IMR-90 (cell line): ENCODE results near the gene AGAP9. TPM values are rescaled to one million over a fixed set of nuclear protein-coding genes. Genes with fewer than 3 reads are reported as not detected.

Source experiments
- ATAC-seq: fragments of 200-7000 bp; cut with Tn5 transposase; 2 replicates; pipeline ENCODE4 v1.9.1; 2020; ENCODE audit warnings: low read depth, mild to moderate bottlenecking, moderate library complexity
- BruUV-seq: library from RNA; stranded (reverse); fragments of 400-500 nt; replicated peaks from 2 replicates; lab custom pipeline; 2021; lab: Mats Ljungman, UMichigan
- CTCF ChIA-PET: fragments of 300-600 bp; formaldehyde crosslinking; extraction: SDS; loops from one replicate; lab custom pipeline; 2021; ENCODE audit warnings: antibody characterized with exemption; lab: Yijun Ruan, JAX
- POLR2A ChIA-PET: fragments of 300-600 bp; sonication (Branson Sonifier 250); formaldehyde crosslinking; loops from one replicate; lab custom pipeline; 2022; ENCODE audit warnings: antibody characterized with exemption; ENCODE audit not compliant: unreplicated experiment; lab: Charles Lee
- DNase-seq: peaks from one replicate; pipeline ENCODE4 v3.0.0; 2013
- H2AFZ ChIP-seq: replicated peaks from 2 replicates; pipeline ENCODE3; 2013; ENCODE audit warnings: low read length, mild to moderate bottlenecking; ENCODE audit not compliant: poor library complexity
- H2AK5ac ChIP-seq: 2 replicates; pipeline ENCODE4 v1.6.1; 2013; ENCODE audit warnings: low read depth, low read length, inconsistent platforms
- H2AK9ac ChIP-seq: replicated peaks from 2 replicates; pipeline ENCODE3; 2013; ENCODE audit warnings: mild to moderate bottlenecking, low read depth, low read length, moderate library complexity; ENCODE audit not compliant: poor library complexity
- H2BK120ac ChIP-seq: 2 replicates; pipeline ENCODE4 v1.6.1; 2013; ENCODE audit warnings: low read depth, low read length, inconsistent platforms
- H2BK15ac ChIP-seq: 3 replicates; pipeline ENCODE4 v1.6.1; 2013; ENCODE audit warnings: low read depth, low read length, inconsistent platforms
- H2BK20ac ChIP-seq: 2 replicates; pipeline ENCODE4 v1.6.1; 2013; ENCODE audit warnings: low read depth, mild to moderate bottlenecking, inconsistent platforms, low read length, moderate library complexity
- H2BK5ac ChIP-seq: 2 replicates; pipeline ENCODE4 v1.6.1; 2013; ENCODE audit warnings: mild to moderate bottlenecking, low read depth, low read length, inconsistent platforms; ENCODE audit not compliant: poor library complexity, severe bottlenecking
- H3K14ac ChIP-seq: replicated peaks from 2 replicates; pipeline ENCODE4 v1.6.1; 2013; ENCODE audit warnings: low read depth, low read length, inconsistent platforms
- H3K18ac ChIP-seq: 2 replicates; pipeline ENCODE4 v1.6.1; 2013; ENCODE audit warnings: low read depth, low read length, control low read depth
- H3K23ac ChIP-seq: 2 replicates; pipeline ENCODE4 v1.6.1; 2013; ENCODE audit warnings: low read depth, low read length, inconsistent platforms
- H3K27ac ChIP-seq: 2 replicates; pipeline ENCODE4 v1.5.1; 2013; ENCODE audit warnings: mild to moderate bottlenecking, control low read depth, low read length; ENCODE audit not compliant: insufficient read depth
- H3K27me3 ChIP-seq: 2 replicates; pipeline ENCODE4 v1.6.1; 2013; ENCODE audit warnings: low read length; ENCODE audit not compliant: control insufficient read depth, insufficient read depth
- H3K36me3 ChIP-seq: 2 replicates; pipeline ENCODE4 v1.6.1; 2013; ENCODE audit warnings: low read length, mixed read lengths; ENCODE audit not compliant: control insufficient read depth, insufficient read depth
- H3K4ac ChIP-seq: 2 replicates; pipeline ENCODE4 v1.6.1; 2013; ENCODE audit warnings: low read depth, low read length, inconsistent platforms
- H3K4me1 ChIP-seq: 2 replicates; pipeline ENCODE4 v1.6.1; 2013; ENCODE audit warnings: low read length, mixed read lengths; ENCODE audit not compliant: control insufficient read depth, insufficient read depth
- H3K4me2 ChIP-seq: 2 replicates; pipeline ENCODE4 v1.6.1; 2013; ENCODE audit warnings: low read depth, mild to moderate bottlenecking, control low read depth, low read length, moderate library complexity
- H3K4me3 ChIP-seq: 2 replicates; pipeline ENCODE4 v1.5.1; 2013; ENCODE audit warnings: low read depth, mild to moderate bottlenecking, control low read depth, low read length, moderate library complexity; ENCODE audit not compliant: insufficient read depth
- H3K56ac ChIP-seq: 2 replicates; pipeline ENCODE4 v1.6.1; 2013; ENCODE audit warnings: low read length, inconsistent platforms; ENCODE audit not compliant: insufficient read depth; ENCODE audit errors: extremely low read depth
- H3K79me1 ChIP-seq, 2 experiments: 2 replicates each; pipeline ENCODE4 v1.6.1; 2013; ENCODE audit warnings: low read length in 2 of 2, inconsistent platforms in 1 of 2, low read depth in 1 of 2
- H3K9ac ChIP-seq: 2 replicates; pipeline ENCODE4 v1.6.1; 2013; ENCODE audit warnings: low read depth, low read length, control low read depth
- H3K9me1 ChIP-seq: 2 replicates; pipeline ENCODE4 v1.6.1; 2013; ENCODE audit warnings: low read length, inconsistent platforms; ENCODE audit not compliant: insufficient read depth
- H3K9me3 ChIP-seq: 2 replicates; pipeline ENCODE4 v1.6.1; 2013; ENCODE audit warnings: low read length; ENCODE audit not compliant: control insufficient read depth, insufficient read depth
- H4K20me1 ChIP-seq: 2 replicates; pipeline ENCODE4 v1.6.1; 2013; ENCODE audit warnings: low read length, inconsistent platforms; ENCODE audit not compliant: insufficient read depth
- H4K5ac ChIP-seq: 2 replicates; pipeline ENCODE4 v1.6.1; 2013; ENCODE audit warnings: mild to moderate bottlenecking, low read depth, low read length, control low read depth
- H4K8ac ChIP-seq, 2 experiments: 2 replicates each; pipeline ENCODE4 v1.6.1; 2013; ENCODE audit warnings: low read depth in 2 of 2, low read length in 2 of 2, control low read depth in 1 of 2, inconsistent platforms in 1 of 2
- H4K91ac ChIP-seq: 2 replicates; pipeline ENCODE4 v1.6.1; 2013; ENCODE audit warnings: low read depth, low read length, inconsistent platforms; ENCODE audit not compliant: insufficient read depth
- BHLHE40 ChIP-seq: fragments of 150-350 bp; IDR thresholded peaks from 2 replicates; pipeline ENCODE4 v1.6.1; 2016; ENCODE audit warnings: mild to moderate bottlenecking, low read depth, low read length
- CEBPB ChIP-seq: IDR thresholded peaks from 2 replicates; pipeline ENCODE4 v1.6.1; 2012; ENCODE audit warnings: low read depth, low read length, improper control_type of control experiment
- CHD1 ChIP-seq: IDR thresholded peaks from 2 replicates; pipeline ENCODE4 v1.6.1; 2012; ENCODE audit warnings: low read depth, low read length, improper control_type of control experiment
- FOS ChIP-seq: fragments of 150-350 bp; IDR thresholded peaks from 2 replicates; pipeline ENCODE4 v1.6.1; 2016; ENCODE audit warnings: low read depth, low read length
- MAFK ChIP-seq: IDR thresholded peaks from 2 replicates; pipeline ENCODE4 v1.6.1; 2012; ENCODE audit warnings: low read depth, low read length, improper control_type of control experiment
- MAZ ChIP-seq: IDR thresholded peaks from 2 replicates; pipeline ENCODE4 v1.6.1; 2012; ENCODE audit warnings: low read depth, mild to moderate bottlenecking, low read length, improper control_type of control experiment, moderate library complexity, borderline replicate concordance
- MXI1 ChIP-seq: IDR thresholded peaks from 2 replicates; pipeline ENCODE4 v1.6.1; 2012; ENCODE audit warnings: low read depth, mild to moderate bottlenecking, low read length, moderate library complexity, borderline replicate concordance
- POLR2A ChIP-seq: IDR thresholded peaks from 2 replicates; pipeline ENCODE4 v1.6.1; 2012; ENCODE audit warnings: mild to moderate bottlenecking, low read depth, low read length
- RAD21 ChIP-seq: IDR thresholded peaks from 2 replicates; pipeline ENCODE4 v1.6.1; 2012; ENCODE audit warnings: low read length, improper control_type of control experiment
- RCOR1 ChIP-seq: IDR thresholded peaks from 2 replicates; pipeline ENCODE4 v1.6.1; 2012; ENCODE audit warnings: mild to moderate bottlenecking, low read length, improper control_type of control experiment; ENCODE audit not compliant: insufficient replicate concordance
- RFX5 ChIP-seq: IDR thresholded peaks from 2 replicates; pipeline ENCODE4 v1.8.0; 2012; ENCODE audit warnings: low read depth, mild to moderate bottlenecking, low read length, moderate library complexity
- SMC3 ChIP-seq: fragments of 150-350 bp; IDR thresholded peaks from 2 replicates; pipeline ENCODE4 v1.6.1; 2016; ENCODE audit warnings: low read depth, mild to moderate bottlenecking, antibody characterized with exemption, low read length, moderate library complexity
- WGBS, 2 experiments: methylation state at CpG; one replicate each; pipeline versions ENCODE4 v1.1.5 to v1.1.7; 2013; ENCODE audit warnings: missing lambda C conversion rate in 2 of 2; ENCODE audit not compliant: insufficient read length in 1 of 2; ENCODE audit errors: extremely low coverage in 2 of 2; 5-methylcytosine and 5-hydroxymethylcytosine counted together
- dilution Hi-C: fragments of 300-500 bp; cut with HindIII; formaldehyde crosslinking; loops from one replicate; pipeline ENCODE4 v1.14.3; 2018; ENCODE audit warnings: low sequenced_read_pairs; ENCODE audit not compliant: unreplicated experiment
- in situ Hi-C: fragments of 300-500 bp; cut with MboI; formaldehyde crosslinking; loops from 3 replicates; pipeline ENCODE4 v1.14.3; 2019; ENCODE audit warnings: low sequenced_read_pairs, inconsistent platforms, mixed read lengths
- intact Hi-C: fragments of 100-400 bp; cut with micrococcal nuclease; formaldehyde crosslinking; loops from 2 replicates; pipeline ENCODE4 v1.10.0; 2022
- polyA plus RNA-seq, 3 experiments: library from polyadenylated mRNA; depleted of rRNA; stranded (reverse); fragments of >200 nt; gene quantifications; 2 replicates each; pipeline ENCODE4 v1.2.3, GENCODE V29; 2012; ENCODE audit warnings: low replicate concordance in 1 of 3
- total RNA-seq: library from RNA; depleted of rRNA; stranded (reverse); fragments of >200 nt; gene quantifications from 2 replicates; pipeline ENCODE4 v1.2.3, GENCODE V29; 2012
- TF ChIP-seq, protein P1 (sequence below): fragments of 150-350 bp; IDR thresholded peaks from 2 replicates; pipeline ENCODE4 v1.6.1; 2016; ENCODE audit warnings: low read depth, mild to moderate bottlenecking, low read length, moderate library complexity, borderline replicate concordance

The AGAP9 gene
- total and polyA plus RNA-seq, 2 of the 4 experiments (the other 2 are of a cell fraction): 3.2 to 11.2 TPM

DNA sequence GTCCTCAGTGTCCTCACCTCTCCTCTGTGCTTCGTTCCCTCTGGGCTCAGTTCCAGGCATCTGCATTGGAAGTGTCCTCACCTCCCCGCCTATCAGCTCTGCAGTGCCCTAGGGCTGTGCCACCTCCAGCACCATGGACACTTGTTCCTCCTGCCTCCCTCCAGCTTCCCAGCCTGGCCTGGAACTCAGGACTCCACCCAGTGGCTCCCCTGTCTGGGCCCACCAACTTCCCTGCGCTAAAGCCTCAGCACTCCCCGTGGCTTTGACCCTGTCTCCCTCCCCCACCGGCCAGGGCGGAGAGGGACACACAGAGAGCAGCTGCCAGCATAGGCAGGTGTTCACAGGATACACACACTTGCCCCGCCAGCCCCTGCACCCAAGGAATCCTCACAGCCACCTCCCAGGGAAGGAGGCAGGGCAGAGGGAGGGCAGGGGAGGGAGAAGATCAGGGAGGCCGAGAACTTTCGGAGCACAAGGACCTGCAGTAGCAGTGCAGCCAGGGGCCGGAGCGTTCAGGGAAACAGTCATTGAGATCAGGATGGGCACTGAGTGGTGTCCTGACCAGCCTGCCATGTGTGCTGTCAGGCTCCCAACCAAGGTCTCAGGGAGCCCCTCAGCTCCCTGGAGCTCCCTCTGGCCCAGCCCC, 70.8 kb downstream of the AGAP9 start (continued):
- TF ChIP-seq, protein P1, sequence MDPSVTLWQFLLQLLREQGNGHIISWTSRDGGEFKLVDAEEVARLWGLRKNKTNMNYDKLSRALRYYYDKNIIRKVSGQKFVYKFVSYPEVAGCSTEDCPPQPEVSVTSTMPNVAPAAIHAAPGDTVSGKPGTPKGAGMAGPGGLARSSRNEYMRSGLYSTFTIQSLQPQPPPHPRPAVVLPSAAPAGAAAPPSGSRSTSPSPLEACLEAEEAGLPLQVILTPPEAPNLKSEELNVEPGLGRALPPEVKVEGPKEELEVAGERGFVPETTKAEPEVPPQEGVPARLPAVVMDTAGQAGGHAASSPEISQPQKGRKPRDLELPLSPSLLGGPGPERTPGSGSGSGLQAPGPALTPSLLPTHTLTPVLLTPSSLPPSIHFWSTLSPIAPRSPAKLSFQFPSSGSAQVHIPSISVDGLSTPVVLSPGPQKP: no peak
- TF ChIP-seq MAZ: no peak

DNA sequence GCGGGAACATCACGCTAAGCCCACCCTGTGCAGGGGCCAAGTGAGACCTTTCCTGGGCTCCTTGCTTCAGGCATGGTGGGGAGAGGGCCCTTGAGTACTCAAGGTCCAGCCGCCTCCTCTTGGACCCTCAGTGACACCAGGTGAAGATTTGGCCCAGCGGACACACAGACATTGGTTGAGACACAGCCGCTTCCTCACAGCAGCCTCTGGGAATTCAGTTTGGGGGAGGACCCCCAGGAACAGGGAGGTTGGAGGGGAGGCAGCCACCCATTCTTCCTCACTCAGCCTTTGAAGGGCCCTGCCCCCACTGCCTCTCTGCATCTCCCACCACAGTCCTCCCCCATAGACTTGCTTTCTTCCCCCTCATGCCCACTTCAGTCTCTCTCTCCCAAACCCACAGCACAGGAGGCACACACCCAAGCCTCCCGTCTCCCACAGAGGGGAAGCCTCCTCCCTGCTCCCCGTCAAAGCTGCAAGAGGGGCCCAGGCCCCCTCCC, 71.4 kb downstream of the AGAP9 start:
- ChIA-PET POLR2A (no interaction called here), CTCF (no interaction called here)
- no peak overlapping the region for H4K8ac ChIP-seq
- dilution Hi-C loops (no loop called here), intact Hi-C loops (no loop called here), in situ Hi-C loops (no loop called here)
- H2BK120ac ChIP-seq: no peak overlapping the region
- no peak for ATAC-seq
- H3K27ac ChIP-seq: no peak overlapping the region
- no peak overlapping the region for H3K18ac ChIP-seq
- no peak overlapping the region for H3K4ac ChIP-seq
- no peak overlapping the region for H4K91ac ChIP-seq
- H3K56ac ChIP-seq: no peak overlapping the region
- no peak for DNase-seq
- H3K36me3 ChIP-seq: no peaks in the 10 kb centered on the region
- 57% methylated on average over 2 of the region's 7 CpGs; no CpG with 5 or more reads in 1 of the 2 experiments for WGBS, 2 experiments
- no peak overlapping the region for H3K9ac ChIP-seq
- H3K27me3 ChIP-seq: peaks cover 26% of the 10 kb centered on the region; the same call in 1 of the 2 replicates
- no peak overlapping the region for H3K4me3 ChIP-seq
- H4K5ac ChIP-seq: no peak overlapping the region
- peaks cover under 1% of the 10 kb centered on the region; the same call in 1 of the 2 replicates for H3K9me3 ChIP-seq
- peaks cover 8% of the 10 kb centered on the region; the same call in 1 of the 2 replicates for H3K4me1 ChIP-seq
- no peak overlapping the region for H2BK5ac ChIP-seq
- H3K79me1 ChIP-seq: no peaks in the 10 kb centered on the region
- no peak overlapping the region for H2BK15ac ChIP-seq
- H2AK9ac ChIP-seq: no peak overlapping the region
- H3K4me2 ChIP-seq: no peak overlapping the region
- no peak overlapping the region for H2BK20ac ChIP-seq
- no peak overlapping the region for H3K23ac ChIP-seq
- no peak overlapping the region for H2AK5ac ChIP-seq
- peaks cover 16% of the 10 kb centered on the region for H3K9me1 ChIP-seq
- H2AFZ ChIP-seq: peak overlapping the region; percentile 37
- BruUV-seq: no TSS peak
- H4K20me1 ChIP-seq: no peaks in the 10 kb centered on the region
- H3K14ac ChIP-seq: no peak overlapping the region
- TF ChIP-seq MXI1 (no peak), MAFK (no peak), SMC3 (no peak), RCOR1 (no peak), RFX5 (no peak), POLR2A (no peak), MAZ (no peak), CEBPB (no peak), RAD21 (no peak), FOS (no peak), BHLHE40 (no peak), CHD1 (no peak)
